NCI-H226 (cell line): Measurements from ENCODE around the gene RLBP1.
"Not testable (repeated sequence)": the region's sequence is repeated elsewhere in the genome, so short reads cannot be mapped to it uniquely, and the experiment has no call there.

Experiments
- DNase-seq: peaks from one replicate; pipeline ENCODE4 v3.0.0-alpha.2; 2015

The RLBP1 gene

DNA sequence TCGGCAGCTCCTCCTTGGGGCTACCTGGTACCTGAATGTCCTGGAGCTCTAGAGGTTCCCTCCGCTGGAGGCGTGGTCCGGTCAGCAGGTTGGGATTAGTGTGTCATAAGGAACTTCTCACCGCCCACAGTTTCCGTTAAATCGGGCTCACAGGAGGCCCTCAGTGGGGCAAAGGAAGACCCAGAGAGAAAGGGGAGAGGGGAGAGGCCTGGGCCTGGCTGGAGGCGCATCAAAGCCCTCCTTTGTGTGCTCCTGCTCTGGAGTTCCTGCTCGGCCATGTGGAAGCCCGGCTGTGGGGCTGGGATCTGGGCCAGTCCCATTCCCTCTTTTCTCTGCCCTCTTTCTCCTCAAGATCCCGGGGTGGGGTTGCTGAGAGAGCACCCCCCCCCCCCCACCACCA, at the start of gene RLBP1:
Gene RLBP1 (minus strand): TSS at position 37 of the 400 bp plus-strand sequence. CDS start 2,604 bp downstream, outside the sequence.
- no peak for DNase-seq

DNA sequence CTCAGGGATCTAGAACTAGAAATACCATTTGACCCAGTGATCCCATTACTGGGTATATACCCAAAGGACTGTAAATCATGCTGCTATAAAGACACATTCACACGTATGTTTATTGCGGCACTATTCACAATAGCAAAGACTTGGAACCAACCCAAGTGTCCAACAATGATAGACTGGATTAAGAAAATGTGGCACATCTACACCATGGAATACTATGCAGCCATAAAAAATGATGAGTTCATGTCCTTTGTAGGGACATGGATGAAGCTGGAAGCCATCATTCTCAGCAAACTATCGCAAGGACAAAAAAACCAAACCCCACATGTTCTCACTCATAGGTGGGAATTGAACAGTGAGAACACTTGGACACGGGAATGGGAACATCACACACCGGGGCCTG, 28.8 kb upstream of the RLBP1 start:
- not testable (repeated sequence) for DNase-seq

DNA sequence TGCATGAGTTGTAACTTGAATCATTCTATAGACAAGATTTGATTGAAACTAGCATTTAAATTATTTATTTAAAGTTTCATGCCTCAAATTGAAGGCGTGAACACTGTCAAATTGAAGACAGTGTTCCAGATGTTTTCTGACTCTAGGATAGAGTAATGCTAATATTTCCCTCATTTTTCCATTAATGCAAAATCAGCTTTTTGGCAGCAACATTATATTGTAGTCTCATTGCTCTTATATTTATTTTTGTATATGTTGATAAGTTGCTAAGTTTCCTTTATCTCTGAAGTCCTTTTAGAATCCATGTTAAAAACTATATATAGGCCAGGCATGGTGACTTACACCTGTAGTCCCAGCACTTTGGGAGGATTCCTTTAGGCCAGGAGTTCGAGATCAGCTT, 27.2 kb upstream of the RLBP1 start:
- no peak for DNase-seq

DNA sequence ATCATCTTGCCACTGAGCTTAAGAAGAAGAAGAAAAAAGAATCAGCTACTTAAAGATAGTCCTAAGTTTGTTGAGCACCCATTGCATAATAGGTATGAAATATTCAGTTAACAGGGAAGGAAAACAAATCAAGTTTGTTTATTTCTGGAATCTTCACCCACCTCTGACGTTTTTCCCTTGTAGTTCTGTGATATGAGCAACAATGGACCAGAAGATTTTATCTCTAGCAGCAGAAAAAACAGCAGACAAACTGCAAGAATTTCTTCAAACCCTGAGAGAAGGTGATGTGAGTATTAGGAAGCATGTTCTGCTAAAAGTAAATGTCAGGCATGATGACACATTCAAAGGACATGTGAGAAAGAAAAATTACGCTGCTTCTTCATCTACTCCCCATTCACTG, 26.1 kb upstream of the RLBP1 start:
- no peak for DNase-seq

DNA sequence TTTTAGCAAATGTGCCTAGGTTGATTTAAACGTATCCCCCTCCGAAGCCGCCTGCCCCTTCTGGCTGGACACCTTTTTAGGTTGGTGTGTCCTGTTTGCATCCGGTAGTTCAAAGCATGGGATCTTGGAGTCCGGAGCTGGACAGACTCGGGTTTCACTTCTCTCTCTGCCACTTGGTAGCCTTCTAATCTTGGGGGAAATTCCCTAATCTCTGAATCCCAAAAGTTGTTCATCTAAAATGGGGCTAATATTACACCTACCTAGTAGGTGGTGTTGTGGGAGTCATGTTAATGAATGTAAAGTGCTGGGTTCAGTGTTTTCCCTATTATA, 23.2 kb upstream of the RLBP1 start:
- no peak for DNase-seq

DNA sequence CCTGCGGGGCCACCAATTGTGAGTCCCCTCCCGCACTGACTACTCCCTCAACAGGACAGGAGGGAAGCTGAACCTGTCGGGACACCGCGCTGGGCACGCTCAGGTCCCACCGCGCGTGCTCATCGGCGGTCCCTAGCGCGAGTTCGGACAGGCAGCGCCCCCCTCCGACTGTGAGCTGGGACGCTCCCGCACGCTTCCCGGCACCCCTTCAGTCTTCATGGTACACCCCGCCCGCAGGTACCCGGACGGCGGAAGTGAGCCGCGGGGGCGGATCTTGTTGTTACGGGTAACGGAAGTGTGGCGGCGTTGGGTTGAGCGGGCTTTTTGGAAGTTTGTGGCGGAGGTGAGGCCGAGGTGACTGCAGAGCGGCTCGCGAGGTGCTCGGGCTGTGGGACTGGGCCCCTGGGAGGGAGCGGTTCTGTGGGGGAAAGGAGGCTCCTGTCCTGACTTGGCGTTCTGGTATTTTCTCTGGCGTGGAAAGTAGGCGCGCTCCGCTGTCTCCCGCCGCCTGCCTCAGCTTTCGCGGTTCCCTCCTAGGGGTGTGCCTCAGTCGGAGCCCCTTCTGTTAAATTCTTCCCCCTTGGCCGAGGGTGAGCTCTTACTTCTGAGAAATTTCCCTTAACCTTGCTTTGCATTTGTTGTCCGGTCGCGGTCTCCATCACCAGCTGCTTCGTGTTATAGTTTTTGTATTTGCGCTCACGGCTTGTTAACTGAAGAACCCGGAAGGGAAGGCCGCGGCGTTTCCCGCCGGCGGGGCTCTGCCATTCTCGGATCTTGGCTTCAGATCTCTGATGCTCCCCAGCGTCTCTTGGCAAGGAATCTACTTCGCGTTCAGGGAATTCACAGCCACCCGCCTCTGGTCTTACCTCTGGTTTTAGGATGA, 22.6 kb upstream of the RLBP1 start, which contains the start of gene FANCI:
Gene FANCI (plus strand): TSS at position 289 of the 883 bp plus-strand sequence. CDS start 3,669 bp downstream, outside the sequence.
- peak; percentile 98 for DNase-seq

DNA sequence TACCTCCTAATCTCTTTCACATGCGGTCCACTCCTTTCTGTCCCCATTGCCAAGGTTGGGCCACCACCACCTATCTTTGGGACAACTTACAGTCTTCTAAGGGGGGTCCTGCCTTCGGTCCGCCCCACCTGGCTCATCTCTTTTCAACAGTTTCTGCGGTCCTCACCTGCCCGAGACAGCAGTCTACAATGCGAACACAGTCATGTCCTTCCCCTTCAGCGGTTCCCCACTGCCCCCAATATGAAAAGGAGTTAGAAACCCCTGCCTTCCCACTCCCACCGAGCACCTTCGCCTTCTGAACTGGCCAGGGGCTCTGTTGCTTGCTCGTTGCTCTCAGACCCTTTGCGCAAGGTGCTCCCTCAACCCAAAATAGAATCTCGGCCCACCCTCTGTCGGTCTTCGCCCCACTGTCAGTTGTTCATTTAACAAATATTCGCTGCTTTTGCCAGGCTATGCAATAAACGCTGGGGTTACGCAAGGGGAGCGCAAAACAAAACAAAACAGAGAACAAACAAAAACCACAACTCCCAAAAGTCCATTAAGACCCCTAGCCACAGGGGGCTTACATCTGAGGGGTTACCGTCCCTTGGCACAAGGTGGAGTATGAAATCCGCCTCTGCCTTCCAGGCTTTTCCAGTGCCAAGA, 21.8 kb upstream of the RLBP1 start:
- no peak for DNase-seq

DNA sequence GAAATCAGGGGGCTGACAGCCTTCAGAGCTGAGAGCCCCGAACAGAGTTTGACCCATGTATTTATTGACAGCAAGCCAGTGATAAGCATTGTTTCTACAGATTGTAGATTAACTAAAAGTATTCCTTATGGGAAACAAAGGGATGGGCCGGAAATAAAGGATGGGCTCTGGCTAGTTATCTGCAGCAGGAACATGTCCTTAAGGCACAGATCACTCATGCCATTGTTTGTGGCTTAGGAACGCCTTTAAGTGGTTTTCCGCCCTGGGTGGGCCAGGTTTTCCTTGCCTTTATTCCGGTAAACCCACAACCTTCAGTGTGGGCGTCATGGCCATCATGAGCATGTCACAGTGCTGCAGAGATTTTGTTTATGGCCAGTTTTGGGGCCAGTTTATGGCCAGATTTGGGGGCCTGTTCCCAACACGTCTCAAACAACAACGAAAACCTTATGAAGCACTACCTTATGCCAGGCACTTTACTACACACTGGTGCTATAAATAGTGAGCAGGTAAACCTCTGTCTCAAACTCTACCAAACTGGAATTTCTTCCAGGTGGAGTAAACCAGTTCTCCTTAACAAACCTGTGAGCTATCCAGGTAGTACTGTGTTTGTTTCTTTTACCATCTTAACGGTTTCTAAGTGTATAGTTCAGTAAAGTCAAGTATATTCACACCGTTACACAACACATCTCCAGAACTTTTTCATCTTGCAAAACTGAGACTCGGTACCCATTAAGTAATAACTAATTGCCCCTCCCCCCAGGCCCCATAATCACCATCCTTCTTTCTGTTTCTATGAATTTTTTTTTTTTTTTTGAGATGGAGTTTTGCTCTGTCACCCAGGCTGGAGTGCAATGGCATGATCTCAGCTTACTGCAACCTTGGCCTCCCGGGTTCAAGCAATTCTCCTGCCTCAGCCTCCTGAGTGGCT, 18.8 kb upstream of the RLBP1 start:
- not testable (repeated sequence) for DNase-seq

DNA sequence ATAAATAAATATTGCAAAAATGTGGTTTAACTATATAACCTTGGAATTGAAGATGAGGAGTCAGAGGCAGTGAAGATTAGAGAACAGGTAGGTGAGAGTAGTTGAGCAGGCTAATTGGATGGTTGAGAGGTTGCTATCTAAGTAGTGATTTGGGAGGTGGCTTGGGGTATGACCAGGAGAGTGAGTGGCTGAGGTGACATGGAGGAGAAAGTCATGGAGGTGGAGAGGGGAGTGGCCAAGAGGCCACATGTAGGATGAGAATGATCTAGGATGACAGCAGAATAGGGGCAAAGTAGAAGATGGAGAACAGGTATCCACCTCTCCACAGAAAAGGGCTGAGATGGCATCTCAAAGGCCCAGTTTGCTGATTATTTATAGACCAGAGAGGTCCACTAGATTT, 10.5 kb upstream of the RLBP1 start:
- no peak for DNase-seq

DNA sequence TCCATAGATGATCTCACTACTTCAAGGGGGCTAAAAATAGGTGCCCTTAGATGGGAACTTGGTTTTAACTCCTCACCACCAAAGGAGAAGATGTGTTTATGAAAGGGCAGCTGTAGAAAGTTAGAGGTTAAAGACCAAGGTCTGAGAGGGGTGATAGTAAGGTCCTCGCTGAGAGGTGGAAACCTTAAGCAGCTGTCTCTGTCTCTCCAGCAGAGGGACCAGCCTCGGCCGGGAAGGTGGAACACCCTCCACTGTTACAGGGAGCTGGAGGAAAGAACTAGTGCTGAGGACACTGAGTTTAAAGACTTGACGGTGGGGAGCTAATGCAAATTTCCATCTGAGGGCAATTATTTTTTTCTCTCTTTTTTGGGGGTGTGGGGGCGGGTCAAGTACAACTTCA, 8.9 kb upstream of the RLBP1 start:
- no peak for DNase-seq

DNA sequence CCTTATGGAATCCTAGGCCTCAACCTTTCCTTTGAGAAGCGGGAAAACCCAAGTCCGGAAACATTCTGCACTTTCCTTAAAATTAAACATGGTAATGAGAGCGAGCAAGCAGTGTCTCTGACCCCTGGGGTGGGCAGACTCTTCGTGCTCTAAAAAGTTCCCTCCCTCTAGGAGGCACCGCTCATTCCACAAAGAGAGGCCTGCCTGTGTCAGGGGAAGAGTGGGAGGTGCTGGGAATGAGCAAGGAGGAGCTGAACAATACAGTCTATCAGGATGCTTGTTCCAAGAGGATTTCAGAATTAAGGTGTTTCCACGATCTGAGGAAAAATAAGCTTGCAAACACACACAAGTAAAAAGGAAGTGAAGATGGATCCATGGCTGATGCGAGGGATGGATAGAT, 6.0 kb upstream of the RLBP1 start:
- DNase-seq, result no peak

DNA sequence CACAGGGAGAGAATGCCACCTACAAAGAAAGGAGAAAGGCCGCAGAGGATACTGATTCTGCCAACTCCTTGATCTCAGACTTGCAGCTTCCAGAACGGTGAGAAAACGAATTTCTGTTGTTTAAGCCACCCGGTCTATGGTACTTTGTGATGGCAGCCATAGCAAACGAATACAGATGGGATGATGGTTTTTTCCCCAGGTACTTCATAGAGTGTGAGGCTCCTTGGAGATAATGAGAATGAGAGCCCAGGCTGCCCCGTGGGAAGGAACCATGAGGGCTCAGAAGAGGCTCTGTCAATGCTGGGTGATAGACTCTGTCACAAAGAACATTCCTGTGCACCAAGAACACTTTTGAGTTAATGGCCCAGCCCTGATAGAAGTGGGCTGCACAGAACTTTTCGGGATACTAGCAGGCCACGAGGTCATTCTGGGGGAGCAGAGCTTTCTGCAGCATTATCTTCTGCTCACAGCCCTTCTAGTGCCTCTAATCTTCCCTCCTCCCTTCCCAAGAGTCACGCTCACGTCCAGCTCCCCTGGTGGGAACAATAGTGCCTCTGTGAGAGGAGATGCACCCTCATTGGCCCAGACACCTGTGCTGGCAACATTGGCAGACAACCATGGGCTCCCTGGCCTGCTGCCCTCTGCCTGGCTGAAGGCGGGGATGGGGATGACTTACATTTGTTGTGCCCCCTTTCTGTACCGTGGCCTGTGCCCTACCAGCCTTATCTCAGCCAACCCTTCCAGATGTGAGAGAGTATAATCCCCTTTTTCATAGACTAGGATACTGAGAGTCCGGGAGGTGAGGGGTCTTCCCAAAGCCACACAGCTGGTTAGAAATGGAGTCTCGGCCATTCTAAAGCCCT, 5.2 kb upstream of the RLBP1 start:
- no peak for DNase-seq

DNA sequence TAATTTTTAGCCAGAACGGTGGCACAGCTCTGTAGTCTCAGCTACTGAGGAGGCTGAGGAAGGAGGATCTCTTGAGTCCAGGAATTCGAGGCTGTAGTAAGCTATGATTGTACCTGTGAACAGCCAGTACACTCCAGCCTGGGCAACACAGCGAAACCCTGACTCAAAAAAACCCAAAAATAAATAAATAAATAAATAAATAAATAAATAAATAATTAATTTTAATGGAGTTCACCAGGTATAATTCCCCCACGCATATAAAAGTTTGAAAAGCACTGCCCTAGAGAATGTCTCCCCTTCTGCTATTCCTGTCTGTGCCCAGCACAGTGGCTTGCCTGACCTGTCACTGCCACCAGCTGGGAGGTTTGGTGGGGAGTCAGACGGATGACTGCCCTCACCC, 4.2 kb upstream of the RLBP1 start:
- DNase-seq, result no peak

DNA sequence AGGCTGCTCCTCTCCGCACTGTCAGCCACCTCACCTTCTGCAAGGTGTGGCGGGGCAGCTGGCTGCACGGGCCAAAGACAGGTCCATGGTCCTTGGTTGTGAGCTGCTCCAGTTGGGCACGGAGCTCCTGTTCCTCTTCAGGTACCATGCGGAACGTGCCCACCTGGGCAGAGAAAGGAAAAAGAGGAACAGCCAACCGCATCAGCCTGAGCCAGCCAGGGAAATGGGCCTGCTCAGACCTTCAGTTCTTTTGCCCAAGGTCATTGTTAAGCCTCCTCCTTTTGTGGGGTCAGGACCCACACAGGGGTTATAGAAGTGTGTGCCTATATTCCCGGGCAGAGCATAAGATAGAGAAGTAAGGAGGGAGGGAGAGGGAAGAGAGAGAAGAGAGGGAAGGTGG, 2.8 kb downstream of the RLBP1 start:
- DNase-seq, result no peak

DNA sequence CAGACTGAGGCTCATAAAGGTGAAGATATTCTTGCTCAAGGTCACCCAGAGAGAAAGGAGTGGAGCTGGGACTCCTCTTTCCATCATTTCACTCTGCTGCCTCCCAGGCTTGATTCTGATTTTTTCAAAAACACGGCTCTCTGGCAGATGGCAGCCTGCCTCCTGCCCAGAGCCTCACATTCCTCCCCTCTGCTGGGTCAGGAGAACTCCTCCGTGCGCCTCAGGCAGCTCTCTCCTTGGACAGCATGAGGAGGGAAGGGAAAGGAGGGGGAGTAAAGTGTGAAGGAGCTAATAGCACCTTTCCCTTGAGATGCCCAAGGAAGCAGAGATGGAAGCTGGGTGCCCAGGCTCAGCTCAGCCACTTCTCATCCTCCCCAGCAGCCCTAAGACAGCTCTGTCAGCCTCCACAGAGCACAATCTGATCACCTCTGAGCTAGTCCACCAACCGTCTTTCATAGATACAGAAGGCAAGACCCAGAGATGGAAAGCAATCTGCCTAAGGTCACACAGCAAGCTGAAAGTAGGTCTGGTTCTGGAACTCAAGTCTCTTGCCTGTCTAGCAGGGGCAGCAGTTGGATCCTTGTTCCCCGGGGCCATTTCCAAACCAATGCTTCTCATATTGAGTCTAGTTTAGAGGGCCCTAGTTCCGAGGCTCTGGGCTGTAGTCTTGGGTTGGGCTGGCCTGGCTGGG, 3.5 kb downstream of the RLBP1 start:
- DNase-seq, result no peak

DNA sequence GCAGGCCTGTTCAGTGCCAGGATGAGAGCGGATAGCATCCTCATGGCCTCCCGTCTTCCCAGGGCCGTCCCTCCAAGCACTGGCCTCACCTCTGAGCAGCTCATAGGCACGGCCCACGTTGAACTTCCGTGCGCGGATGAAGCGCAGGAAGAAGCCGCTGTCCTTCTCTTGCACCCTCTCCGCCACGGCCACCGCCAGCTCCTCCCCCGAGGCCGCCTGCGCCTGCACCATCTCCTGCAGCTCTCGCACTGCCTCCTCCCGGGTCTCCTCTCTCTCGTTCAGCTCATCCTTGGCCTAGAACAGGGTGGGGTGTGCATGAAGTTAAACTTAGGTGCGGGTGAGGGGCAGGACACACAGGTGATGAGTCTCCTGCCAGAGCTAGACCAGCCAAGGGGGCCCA, 4.3 kb downstream of the RLBP1 start:
- DNase-seq, result no peak

DNA sequence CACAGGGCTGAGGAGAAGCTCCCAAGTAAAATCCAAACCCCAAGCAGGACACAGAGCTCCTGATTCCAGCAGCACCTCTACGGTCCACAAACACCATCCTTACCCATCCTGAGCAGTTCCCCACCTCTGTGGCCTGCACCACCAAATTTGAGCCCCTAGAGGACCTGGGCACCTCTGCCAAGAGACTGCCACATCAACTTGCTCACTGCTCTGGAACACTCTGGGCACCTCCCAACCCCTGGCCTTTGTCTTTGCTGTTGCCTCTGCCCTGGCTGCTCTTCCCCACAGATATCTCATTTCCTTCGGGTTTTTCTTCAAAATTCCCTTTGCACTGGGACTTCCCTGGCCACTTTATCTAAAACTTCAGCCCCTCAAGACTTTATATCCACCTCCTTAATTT, 5.8 kb downstream of the RLBP1 start:
- no peak for DNase-seq

DNA sequence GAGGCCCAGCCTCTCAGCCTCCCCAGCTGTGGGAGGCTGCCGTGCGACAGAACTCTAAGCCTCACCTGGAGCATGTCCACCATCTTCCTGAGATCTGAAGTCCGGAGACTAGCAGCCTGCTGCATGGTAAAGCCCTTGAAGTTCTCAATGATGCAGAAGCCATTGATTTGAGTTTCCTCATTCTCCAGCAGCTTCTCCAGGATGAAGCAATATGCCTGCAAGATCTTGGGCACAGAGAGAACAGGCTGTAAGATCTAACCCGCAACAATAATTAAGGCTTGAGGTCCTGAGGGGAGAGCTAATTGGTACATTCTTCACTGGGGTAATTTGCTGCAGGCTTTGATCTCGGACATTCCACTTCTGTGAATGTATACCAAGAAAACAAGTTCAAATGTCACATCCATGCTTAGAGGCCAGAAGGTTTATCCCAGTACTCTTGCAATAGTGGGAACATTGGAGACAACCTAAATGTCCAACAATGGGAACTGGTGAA, 9.7 kb downstream of the RLBP1 start:
- no peak for DNase-seq

DNA sequence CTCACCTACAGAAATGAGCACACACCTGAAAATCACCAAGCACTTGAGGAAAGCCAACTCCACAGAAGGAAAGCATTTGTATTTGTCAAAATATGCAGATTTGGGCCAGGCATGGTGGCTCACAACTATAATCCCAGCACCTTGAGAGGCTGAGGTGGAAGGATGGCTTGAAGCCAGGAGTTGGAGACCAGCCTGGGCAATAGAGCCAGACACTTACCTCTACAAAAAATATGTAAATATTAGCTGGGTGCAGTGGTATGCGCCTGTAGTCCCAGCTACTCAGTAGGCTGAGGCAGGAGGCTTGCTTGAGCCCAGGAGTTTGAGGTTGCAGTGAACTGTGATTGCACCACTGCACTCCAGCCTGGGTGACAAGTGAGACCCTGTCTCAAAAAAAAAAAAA, 12.3 kb downstream of the RLBP1 start:
- no peak for DNase-seq

DNA sequence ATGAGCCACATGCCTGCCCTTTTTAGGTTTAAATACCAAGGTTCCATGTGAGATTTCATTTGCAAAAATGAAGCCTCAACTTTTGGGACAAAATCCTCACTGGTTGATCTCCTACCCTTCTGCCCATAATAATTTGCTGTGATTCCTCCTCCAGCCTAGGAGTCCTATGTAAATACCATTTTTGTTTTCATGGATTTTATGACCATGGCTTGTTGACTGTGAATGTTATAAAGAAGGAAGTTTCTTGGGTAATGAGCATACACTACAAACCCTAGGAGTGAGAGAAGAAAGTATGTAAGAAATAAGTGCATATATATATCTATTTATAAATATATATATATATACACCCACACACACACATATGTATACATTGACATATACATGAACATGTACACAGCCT, 13.1 kb downstream of the RLBP1 start:
- DNase-seq, result no peak

DNA sequence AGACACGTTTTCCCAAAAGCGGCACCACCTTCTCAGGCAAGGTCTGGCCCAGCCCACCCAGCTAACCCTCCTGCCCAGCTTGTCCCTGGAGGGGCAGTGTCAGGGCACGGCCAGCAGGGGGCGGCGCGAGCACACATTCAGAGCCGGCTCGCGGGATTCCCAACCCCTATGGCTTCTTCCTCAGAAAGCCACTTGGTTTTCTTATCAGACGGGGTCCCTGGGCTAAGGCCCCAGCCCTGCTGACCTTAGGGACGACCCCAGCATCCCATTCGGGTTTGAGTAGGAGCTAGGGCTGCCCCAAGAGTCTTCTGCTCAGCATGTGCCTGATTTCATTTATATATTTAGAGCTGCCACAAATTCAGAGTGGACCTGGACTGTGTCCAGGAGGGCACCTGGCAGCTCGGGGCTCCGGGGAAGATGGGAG, 14.5 kb downstream of the RLBP1 start:
- DNase-seq, result peak; percentile 50
